ENCODE results near the gene NRDE2. TPM values are rescaled to one million over a fixed set of nuclear protein-coding genes. Genes with fewer than 3 reads are reported as not detected.
A peak's percentile ranks its signal among the peaks of the same experiment; 100 is the strongest.

The NRDE2 gene
- polyA plus RNA-seq, 1 experiment, result 7.3 TPM

DNA sequence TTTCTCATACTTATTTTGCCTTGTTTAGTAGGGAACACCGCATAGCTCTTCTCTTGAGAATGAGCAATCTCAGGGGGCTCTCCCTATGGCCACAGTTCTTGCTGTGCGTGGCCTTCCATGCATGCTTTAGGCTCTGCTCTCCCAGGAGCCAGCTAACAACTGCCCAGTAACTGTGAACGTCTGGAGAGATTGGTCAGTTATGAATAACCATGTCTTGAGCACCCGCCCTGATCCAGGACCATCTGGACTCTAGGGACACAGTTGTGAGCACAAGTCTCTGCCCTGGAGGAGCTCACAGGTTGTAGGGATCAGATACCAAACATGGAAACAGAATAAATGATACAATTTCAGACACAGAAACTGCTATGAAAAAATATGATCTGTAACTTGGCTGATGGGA is 63.3 kb downstream of the NRDE2 start:
- TF ChIP-seq, protein P1, sequence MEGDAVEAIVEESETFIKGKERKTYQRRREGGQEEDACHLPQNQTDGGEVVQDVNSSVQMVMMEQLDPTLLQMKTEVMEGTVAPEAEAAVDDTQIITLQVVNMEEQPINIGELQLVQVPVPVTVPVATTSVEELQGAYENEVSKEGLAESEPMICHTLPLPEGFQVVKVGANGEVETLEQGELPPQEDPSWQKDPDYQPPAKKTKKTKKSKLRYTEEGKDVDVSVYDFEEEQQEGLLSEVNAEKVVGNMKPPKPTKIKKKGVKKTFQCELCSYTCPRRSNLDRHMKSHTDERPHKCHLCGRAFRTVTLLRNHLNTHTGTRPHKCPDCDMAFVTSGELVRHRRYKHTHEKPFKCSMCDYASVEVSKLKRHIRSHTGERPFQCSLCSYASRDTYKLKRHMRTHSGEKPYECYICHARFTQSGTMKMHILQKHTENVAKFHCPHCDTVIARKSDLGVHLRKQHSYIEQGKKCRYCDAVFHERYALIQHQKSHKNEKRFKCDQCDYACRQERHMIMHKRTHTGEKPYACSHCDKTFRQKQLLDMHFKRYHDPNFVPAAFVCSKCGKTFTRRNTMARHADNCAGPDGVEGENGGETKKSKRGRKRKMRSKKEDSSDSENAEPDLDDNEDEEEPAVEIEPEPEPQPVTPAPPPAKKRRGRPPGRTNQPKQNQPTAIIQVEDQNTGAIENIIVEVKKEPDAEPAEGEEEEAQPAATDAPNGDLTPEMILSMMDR (IDR thresholded peaks at IDR 0.05; ENCODE audit: low read depth, low read length), result no peak
- no peaks in the 10 kb centered on the region for H3K9me3 ChIP-seq (ENCODE audit: control insufficient read depth, insufficient read depth, low read length)
- no peak overlapping the region for H3K27ac ChIP-seq (ENCODE audit: low read depth, low read length)
- no peak overlapping the region for H3K4me3 ChIP-seq (ENCODE audit: low read depth, low read length)
- H3K27me3 ChIP-seq (ENCODE audit: control insufficient read depth, insufficient read depth, low read length), result no peaks in the 10 kb centered on the region
- CTCF ChIA-PET, result interaction anchor here (1.1 kb wide), 1 partner anchor 21 kb away, joined by 3 read pairs; no protein-coding TSS in a partner anchor
- POLR2A ChIA-PET, result interaction anchor here (1.7 kb wide), 1 partner anchor 12 kb away, joined by 4 read pairs; the partner anchor contains the start of gene PSMC1
- no peak for DNase-seq (ENCODE audit: low read depth, low spot score)

DNA sequence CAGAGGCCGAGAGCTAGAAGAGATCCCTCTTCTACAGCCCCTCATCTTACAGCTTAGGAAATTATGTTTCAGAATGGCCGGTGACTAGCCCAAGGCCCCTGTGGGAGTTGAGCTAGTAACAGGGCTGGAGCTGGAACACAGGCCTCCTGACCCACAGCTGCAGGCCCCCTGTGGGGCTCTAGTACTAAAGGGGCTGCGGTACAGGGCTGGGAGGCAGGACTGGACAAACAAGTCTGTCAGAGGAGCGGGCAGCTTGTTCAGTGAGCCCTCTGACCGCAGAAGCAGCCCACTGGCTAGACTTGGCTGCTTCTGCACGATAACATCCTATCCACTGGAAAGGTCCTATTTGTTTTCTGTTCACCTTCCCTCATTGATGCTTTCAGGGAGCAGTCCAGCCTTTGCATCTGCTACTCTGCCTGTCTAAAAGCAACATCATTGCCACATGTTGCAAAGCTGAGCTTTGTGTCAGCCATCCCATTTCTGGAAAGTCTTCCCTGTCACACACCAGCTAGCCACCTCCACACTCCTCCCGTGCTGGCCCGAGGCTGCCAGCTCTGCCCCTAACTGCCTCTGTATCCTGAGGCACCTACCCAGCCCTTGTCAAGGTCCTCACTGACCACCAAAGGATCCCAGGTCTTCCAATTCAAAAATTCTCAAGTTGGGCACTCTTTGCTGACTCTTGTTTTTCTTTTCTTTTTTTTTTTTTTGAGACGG is 65.1 kb downstream of the NRDE2 start:
- no peak for DNase-seq (ENCODE audit: low read depth, low spot score)
- ChIA-PET CTCF (interaction anchor here (1.2 to 1.8 kb wide), 2 partner anchors 293 to 492 kb away, joined by 4 to 7 read pairs; no protein-coding TSS in a partner anchor), POLR2A (interaction anchor here (0.7 kb wide), 2 partner anchors 103 to 921 kb away, joined by 3 to 4 read pairs; no protein-coding TSS in a partner anchor)
- H3K27ac ChIP-seq (ENCODE audit: low read depth, low read length), result no peak overlapping the region
- TF ChIP-seq, protein P1 (IDR thresholded peaks at IDR 0.05; ENCODE audit: low read depth, low read length), result no peak
- no peaks in the 10 kb centered on the region for H3K27me3 ChIP-seq (ENCODE audit: control insufficient read depth, insufficient read depth, low read length)
- H3K4me3 ChIP-seq (ENCODE audit: low read depth, low read length), result no peak overlapping the region
- H3K9me3 ChIP-seq (ENCODE audit: control insufficient read depth, insufficient read depth, low read length), result no peaks in the 10 kb centered on the region

DNA sequence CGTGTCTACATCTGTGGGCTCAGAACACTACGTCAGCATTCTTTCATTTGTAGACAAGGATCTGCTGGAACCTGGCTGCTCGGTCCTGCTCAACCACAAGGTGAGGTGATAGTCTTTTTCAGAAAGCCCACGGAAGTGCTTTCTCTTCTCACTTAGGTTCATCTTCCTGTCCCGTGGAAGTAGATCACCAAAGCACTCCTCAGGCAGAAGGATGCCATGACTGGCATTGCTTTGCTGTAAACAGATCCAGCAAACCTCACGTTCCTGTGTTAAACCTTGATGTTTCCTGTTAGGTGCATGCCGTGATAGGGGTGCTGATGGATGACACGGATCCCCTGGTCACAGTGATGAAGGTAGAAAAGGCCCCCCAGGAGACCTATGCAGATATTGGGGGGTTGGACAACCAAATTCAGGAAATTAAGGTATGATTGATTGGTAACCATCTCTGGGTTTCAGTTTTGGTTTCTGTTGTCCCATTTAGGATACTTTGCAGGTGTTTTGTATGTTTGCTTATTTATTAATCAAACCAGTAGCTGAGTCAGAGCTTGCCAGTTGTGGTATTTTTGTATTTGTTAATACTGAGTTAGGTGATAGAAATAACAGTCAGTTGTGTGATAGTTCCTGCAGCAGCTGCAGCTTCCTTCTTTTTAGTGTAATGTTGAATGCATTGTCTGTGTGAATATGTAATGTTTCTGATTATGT is 67.8 kb downstream of the NRDE2 start:
- Histone ChIP-seq H3K9me3 (ENCODE audit: control insufficient read depth, insufficient read depth, low read length) (no peaks in the 10 kb centered on the region), H3K27ac (ENCODE audit: low read depth, low read length) (no peak overlapping the region), H3K4me3 (ENCODE audit: low read depth, low read length) (no peak overlapping the region), H3K27me3 (ENCODE audit: control insufficient read depth, insufficient read depth, low read length) (no peaks in the 10 kb centered on the region)
- DNase-seq (ENCODE audit: low read depth, low spot score), result no peak
- POLR2A ChIA-PET, result no interaction called here
- TF ChIP-seq, protein P1 (IDR thresholded peaks at IDR 0.05; ENCODE audit: low read depth, low read length), result no peak
- CTCF ChIA-PET, result no interaction called here

DNA sequence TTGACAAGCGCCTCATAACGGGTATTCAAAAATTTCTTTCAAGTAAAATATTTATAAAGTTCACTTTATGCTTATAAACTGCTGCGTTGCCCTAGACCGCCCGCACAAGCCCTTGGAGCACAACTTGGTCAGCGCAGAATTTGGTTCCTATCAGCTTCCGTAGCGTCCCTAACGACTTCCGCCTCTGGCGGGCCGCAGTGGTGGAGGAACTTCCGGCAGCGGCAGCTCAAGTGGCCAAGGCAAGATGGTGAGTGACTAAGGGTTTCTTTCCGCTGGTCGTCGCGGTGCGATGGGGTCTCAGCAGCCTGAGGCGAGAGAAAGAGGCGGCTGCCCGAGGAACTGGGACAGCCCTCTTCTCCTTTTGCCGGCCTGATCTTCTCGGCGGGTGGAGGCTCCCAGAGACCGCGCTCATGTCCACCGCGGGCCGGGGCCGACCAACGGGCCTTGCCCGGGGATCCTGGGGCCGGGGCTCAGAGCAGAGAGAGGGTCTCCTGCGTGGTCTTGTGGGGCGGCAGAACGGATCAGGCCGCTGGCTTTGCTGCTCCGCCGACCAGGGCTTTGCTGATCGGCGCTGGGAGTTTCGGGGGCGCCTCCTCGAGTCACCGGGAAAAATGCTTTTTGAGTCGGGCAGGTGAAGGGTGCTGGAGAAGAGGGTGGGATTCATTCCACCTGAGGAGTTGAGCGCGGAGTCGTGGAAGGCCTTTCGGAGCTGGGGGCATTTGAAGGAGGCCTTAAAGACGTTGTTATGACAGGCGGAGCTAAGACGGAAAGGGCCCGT is 75.2 kb downstream of the NRDE2 start, which contains the start of gene PSMC1:
Gene PSMC1 (plus strand): TSS at position 200 of the 778 bp plus-strand sequence. CDS start 45 bp downstream, at position 245.
- TF ChIP-seq, protein P1 (IDR thresholded peaks at IDR 0.05; ENCODE audit: low read depth, low read length), result no peak
- ChIA-PET CTCF (interaction anchor here (0.9 to 1.6 kb wide), 2 partner anchors 21 to 283 kb away, joined by 3 read pairs; no protein-coding TSS in a partner anchor), POLR2A (interaction anchor here (0.6 to 1.4 kb wide), 7 partner anchors 12 to 539 kb away, joined by 3 to 7 read pairs (median 4); partner anchors contain the start of genes CALM1 and TDP1)
- peak within 1 kb of the TSS; percentile 85 for H3K27ac ChIP-seq (ENCODE audit: low read depth, low read length)
- H3K27me3 ChIP-seq (ENCODE audit: control insufficient read depth, insufficient read depth, low read length), result peaks cover 2% of the 10 kb centered on the region
- peak within 1 kb of the TSS; percentile 92 for H3K4me3 ChIP-seq (ENCODE audit: low read depth, low read length)
- peak; percentile 86 for DNase-seq (ENCODE audit: low read depth, low spot score)
- peaks cover 4% of the 10 kb centered on the region; the same call in 1 of the 2 replicates for H3K9me3 ChIP-seq (ENCODE audit: control insufficient read depth, insufficient read depth, low read length)

All from AG04450 (cell line).